ENCODE measurements around the gene AMDHD2. TPM values are rescaled to one million over a fixed set of nuclear protein-coding genes. Genes with fewer than 3 reads are reported as not detected.
"Not testable (repeated sequence)": the region's sequence is repeated elsewhere in the genome, so short reads cannot be mapped to it uniquely, and the experiment has no call there.

The AMDHD2 gene
- total RNA-seq, 1 donor from 2014 or later, result 12.4 TPM

DNA sequence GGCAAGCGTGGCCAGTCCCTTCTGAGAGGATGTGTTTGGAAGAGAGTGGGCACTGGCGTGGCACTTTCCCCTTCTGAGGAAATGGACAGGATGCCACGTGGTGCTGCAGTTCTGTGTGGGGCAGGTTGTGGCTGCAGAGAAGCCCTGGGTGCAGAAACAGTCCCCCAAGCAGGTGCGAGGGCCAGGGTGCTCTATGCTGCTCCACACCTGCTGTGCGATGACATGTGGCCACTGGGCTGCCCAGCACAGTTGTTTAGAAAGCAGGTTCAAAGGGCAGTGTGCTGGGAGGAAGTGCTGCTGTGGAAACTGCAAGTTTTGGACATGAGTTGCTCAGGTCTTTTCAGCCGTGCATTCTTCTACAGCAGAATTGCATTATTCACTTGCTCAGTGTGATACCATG lies 21.2 kb downstream of the AMDHD2 start:
- DNase-seq (ENCODE audit: low spot score); intact Hi-C loops (cut with DNase I): not testable (repeated sequence)

DNA sequence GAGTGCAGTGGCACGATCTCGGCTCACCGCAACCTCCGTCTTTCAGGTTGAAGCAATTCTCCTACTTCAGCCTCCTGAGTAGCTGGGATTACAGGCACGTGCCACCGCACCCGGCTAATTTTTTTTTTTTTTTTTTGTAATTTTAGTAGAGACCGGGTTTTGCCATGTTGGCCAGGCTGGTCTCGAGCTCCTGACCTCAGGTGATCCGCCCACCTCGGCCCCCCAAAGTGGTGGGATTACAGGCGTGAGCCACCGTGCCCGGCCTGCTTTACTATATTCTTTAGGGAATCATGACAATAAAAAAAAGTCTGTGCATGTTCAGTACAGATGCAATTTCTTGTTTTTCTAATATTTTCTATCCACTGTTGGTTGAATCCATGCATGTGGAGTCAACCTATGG lies 23.6 kb downstream of the AMDHD2 start:
- intact Hi-C loops (cut with DNase I); DNase-seq (ENCODE audit: low spot score): not testable (repeated sequence)

DNA sequence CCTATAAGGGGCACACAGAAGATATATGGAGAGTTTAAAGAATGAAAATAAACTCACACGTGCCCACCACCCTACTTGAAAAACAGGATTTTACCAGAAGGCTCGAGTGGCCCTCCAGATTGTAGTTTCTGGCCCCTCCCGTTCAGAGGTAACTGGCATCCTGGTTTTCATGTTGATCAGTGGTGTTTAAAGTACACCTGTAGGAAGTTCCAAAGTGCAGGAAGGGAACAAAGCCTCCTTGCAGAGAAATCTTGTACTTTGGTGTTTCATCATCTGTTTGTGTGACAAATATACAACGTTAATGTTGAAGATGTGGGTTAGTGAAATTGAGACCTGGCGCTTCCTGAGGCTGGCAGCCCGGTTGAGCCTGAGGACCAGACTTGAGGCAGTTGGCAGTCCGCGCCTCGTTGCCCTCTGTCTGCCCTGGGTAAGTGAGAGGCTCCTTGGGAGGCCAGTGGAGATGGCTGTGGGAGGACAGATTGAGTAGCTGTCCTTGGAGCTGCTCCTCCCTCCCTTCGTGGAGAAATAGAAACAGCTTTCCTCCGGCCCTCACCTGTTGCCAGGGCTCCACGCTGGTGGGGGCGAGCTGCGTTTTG lies 30.2 kb downstream of the AMDHD2 start:
- intact Hi-C loops (cut with DNase I); DNase-seq (ENCODE audit: low spot score): not testable (repeated sequence)

DNA sequence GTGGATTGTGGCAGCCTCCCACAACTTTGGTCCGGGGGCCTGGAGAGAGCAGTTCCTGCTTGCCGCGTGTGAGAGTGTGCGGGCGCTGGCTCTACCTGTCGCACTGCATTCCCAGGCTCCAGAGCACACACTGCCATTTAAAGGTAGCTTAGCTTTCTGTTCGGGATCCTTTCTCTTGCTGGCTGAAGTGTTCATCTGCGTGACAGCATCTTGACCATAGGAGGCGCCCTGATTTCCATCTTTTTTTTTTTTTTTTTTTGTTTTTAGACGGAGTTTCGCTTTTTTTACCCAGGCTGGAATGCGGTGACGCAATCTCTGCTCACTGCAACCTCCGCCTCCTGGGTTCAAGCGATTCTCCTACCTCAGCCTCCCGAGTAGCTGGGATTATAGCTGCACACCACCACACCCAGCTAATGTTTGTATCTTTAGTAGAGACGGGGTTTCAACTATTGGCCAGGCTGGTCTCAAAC lies 31.3 kb downstream of the AMDHD2 start:
- DNase-seq (ENCODE audit: low spot score); intact Hi-C loops (cut with DNase I): not testable (repeated sequence)

DNA sequence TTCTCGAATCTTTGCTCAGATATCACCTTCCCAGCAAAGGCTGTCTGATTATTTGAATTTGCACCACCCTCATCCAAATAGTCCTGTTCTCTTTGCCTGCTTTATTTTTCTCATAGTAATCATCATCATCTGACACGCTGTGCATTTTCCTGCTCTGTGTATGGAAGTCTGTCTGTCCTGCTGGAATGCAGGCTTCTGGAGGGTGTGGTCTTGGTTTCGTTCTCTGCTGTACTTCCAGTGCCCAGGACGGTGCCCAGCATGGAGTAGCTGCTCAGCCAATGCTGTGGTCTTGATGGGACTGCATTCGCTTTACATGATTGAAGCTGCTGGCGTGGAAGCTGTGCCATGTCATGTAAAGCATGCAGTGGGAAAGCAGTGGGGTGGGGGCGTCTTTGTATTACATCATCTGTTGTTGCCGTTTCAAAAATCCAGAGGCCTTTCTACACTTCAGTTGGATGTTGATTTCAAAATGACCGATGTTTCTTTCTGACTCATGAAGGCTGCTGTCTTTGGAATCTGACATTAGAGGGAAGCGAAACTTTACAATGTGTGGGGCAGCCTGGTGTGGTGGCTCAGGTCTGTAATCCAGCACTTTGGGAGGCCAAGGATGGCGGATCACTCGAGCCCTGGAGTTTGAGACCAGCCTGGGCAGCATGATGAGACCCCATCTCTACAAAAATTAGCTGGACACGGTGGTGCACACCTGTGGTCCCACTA lies 34.7 kb downstream of the AMDHD2 start:
- DNase-seq (ENCODE audit: low spot score); intact Hi-C loops (cut with DNase I): not testable (repeated sequence)

DNA sequence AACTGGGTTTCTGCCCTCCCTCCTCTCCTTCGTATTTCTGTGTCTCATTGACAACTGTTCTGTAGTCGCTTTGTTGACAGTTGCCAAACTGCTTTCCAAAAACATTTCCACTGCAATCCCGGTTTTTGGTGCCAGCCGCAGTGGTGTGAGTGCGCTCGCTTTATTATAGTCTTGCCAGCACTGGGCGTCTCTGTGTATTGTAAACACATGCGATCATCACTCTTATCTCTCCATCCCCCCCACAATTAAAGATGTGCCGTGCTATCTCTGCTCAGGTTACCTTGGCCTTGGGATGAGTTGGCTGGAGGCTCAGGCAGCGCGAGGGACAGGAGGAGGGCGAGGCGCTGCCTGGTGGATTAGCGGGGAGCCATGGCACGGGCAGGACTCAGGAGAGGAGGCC lies 37.0 kb downstream of the AMDHD2 start:
- DNase-seq (ENCODE audit: low spot score); intact Hi-C loops (cut with DNase I): not testable (repeated sequence)

DNA sequence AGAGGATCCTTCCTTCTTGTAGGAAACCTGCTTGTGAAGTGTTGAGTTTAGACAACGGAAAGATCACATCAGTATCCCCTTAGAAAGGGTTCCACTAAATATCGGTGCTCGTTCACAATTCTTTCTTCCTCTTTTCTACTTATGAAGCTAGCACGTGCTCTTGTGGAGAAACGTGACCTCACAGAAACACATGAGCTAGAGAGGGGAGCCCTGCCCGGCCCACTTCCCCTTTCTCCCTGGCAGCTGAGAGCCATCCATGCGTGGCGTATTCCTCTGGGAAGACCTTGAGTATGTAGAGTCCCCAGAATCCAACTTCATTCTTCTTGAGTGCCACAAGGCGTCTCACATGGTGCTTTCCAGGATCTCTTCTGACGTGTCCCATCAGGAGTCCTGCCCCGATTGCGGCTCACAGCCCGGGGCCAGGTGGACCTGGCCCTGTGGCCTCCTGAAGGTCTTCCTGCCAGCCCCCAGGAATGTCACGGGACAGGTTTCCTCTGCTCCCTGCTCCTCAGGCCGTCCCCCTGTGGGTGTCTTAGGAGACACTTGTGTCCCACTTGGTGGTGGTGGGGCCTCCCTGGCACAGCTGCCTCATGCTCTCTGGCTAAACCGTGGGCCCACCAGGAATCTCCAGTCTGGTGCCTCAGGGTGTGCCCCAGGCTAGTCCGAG lies 40.1 kb downstream of the AMDHD2 start:
- DNase-seq (ENCODE audit: low spot score); intact Hi-C loops (cut with DNase I): not testable (repeated sequence)

DNA sequence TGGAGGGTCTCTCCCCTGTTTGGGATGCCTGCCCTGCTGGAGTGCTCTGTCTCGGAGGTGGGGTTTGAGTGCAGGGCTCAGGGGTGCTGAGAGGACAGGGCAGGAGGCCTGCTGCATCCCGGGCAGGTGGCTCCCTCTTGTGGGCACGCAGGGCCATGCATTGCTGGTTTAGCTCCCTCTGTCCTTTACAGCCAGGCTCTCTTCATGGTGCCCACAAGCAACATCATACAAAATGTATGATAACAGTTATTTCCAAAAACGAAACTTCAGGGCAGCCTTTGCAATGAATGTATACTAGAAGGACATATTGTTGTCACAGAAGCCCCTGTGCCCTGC lies 40.6 kb downstream of the AMDHD2 start:
- intact Hi-C loops (cut with DNase I), result not testable (repeated sequence)
- peak; percentile 78 for DNase-seq (ENCODE audit: low spot score)

DNA sequence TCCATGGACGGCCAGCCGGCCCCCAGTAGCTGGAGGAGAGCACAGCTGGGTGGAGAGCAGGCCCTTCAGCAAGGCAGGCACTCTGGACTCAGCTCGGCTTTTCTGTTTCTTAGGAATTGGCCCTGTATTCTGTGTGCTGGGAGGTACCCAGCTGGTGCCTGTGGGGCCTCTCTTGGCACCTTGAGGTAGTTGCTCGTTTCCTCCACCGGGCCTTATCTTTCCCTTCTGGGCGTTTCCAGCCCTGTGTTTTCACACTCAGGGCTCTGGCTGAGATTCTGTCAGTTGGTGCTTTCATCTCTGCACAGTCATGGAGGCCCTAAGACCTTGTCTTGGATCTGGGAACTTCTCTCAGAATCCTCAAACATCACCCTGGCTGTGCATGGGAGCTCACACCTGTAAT lies 47.3 kb downstream of the AMDHD2 start:
- DNase-seq (ENCODE audit: low spot score); intact Hi-C loops (cut with DNase I): not testable (repeated sequence)

DNA sequence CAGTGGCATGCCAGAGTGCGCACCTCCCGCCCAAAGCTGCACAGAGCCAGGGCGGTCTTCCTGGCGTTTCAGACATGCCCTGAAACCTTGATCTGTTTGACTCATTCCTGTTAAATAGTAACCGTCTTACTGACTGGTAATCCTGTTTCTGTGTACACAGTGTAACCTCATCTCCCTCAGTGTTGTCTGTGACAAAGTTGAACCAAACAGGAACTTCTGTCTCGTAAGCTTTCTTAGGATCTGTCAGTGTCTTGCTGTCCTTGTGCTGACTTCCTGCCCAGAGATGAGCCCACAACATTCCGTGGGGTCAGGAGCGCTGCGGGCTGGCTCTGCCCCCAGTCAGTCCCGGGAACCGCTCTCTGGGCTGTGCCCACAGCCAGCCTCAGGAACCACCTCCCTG lies 48.4 kb downstream of the AMDHD2 start:
- DNase-seq (ENCODE audit: low spot score); intact Hi-C loops (cut with DNase I): not testable (repeated sequence)

DNA sequence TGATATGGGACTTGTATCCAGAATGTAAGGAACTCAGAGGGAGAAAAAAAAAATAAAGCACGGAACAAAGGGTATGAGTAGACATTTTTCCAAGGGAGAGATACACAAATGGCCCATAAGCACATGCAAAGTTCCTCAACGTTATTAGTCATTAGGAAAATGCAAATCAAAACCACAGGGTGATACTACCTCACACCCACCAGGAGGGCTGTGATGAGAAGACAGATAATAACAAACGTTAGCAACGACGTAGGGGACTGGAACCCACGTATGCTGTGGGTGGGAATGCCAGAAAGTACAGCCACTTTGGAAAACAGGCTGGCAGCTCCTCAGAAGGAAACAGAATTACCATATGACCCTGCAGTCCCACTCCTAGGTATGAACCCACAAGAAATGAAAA lies 52.5 kb downstream of the AMDHD2 start:
- DNase-seq (ENCODE audit: low spot score); intact Hi-C loops (cut with DNase I): not testable (repeated sequence)

DNA sequence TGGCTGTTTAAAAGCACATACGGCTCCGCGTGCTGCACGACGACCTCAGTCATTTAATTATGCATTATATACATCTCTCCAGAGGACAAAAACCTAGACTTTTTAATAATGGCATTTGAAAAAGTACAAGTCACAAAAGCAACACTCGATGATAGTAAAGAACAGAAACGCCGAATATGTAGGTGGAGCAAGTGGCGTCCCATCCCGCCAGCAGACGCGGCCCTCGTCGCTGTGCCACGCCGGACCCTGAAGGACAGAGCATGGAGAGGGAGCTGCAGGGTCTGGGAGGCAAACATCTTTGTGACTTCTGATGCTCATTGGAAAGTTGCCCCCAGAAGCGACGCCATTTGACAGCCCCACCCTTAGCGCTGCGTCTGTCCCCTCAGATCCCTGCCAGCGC lies 55.7 kb downstream of the AMDHD2 start:
- intact Hi-C loops (cut with DNase I); DNase-seq (ENCODE audit: low spot score): not testable (repeated sequence)

DNA sequence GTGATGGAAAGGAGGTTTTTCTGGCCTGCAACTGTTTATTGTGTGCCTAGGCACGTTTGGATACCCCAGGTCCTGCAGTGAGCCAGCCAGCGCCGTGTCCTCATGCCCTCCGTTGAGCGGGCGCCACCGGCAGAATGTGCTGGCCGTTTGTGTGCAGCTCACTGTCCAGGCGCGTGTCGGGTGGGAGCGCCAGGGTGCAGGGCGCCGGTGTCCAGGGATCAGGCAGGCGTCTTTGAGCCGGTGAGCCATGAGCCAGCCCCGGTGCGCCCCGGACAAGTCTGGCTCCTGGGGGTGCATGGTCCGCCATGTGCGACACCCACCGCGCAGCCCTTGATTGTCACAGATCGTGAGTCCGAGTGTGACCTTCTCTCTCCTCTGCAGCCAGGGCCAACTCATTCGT lies 56.9 kb downstream of the AMDHD2 start:
- DNase-seq (ENCODE audit: low spot score); intact Hi-C loops (cut with DNase I): not testable (repeated sequence)

DNA sequence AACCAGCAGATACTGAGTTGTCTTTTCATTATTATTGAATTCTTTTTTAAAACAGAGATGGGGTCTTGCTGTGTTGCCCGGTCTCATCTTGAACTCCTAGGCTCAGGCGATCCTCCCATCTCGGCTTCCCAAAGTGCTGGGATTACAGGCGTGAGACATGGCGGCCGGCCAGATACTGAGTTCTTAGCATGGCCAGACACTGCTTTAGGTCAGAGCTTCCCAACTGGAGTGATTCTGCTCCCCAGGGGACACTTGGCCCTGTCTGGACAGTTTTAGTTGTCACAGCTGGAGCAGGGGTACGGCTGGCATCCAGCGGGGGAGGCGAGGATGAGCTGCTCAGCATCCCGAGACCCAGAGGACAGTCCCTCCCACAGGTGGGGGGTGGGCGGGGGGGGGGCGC lies 58.7 kb downstream of the AMDHD2 start:
- DNase-seq (ENCODE audit: low spot score); intact Hi-C loops (cut with DNase I): not testable (repeated sequence)

DNA sequence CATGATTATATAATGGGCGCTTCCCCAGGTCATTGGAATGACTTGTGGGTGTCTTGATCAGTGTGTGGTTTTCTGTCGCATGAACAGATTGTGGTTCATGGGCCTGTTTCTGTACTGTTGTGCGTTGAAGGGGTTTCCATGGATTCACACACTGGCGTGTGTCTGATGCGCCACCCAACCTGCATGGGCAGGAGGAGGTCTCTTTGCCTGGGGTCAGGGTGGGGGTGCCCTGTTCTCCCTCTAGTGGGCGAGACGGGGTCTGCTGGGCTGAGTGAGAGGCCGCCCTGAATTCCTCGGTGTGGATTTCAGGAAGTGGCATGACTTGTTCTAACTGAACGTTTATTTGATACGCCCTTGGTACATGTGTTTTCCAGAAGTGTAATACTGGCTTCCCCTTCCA lies 60.0 kb downstream of the AMDHD2 start:
- DNase-seq (ENCODE audit: low spot score); intact Hi-C loops (cut with DNase I): not testable (repeated sequence)

DNA sequence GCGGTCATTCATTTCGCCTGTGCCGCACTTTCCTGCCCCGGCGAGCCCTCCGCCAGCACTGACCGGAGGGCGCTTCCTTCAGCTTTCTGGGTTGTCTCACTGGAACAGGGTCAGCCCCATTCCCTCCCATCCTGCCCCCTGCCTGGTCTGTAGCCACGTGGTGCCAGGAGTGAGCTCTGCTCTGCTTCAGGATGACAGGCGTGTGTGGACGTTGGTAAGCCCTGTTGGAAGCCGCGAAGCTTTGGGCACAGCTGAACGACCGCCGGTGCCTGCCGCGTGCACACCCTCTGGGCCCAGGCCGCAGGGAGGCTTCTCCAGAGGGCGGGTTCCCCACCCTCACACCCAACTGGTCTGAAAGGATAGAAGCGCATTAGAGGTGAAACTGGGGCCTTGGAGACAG lies 60.6 kb downstream of the AMDHD2 start:
- intact Hi-C loops (cut with DNase I); DNase-seq (ENCODE audit: low spot score): not testable (repeated sequence)

Small RNAs within 50 kb of the gene (microRNA-seq; reads per million reads assigned to microRNA genes)
- gene MIR3178, result not detected

Other genes with a start within 250 kb of the AMDHD2 start
- gene ABCA3, start 179.6 kb upstream of the AMDHD2 start, total RNA-seq, result 13.6 TPM
- 0.86 TPM for gene CCNF, start 90.9 kb upstream of the AMDHD2 start, total RNA-seq
- 0.51 TPM for gene TEDC2, start 60.3 kb upstream of the AMDHD2 start, total RNA-seq
- gene NTN3, start 49.1 kb upstream of the AMDHD2 start, total RNA-seq, result 0.30 TPM
- 8.3 TPM for gene TBC1D24, start 45.2 kb upstream of the AMDHD2 start, total RNA-seq
- gene ATP6V0C, start 6.4 kb upstream of the AMDHD2 start, total RNA-seq, result 137 TPM
- not detected for gene CEMP1, start 11.0 kb downstream of the AMDHD2 start, total RNA-seq
- gene PDPK1, start 17.6 kb downstream of the AMDHD2 start, total RNA-seq, result 41.0 TPM
- 13.9 TPM for gene KCTD5, start 162.2 kb downstream of the AMDHD2 start, total RNA-seq
- gene PRSS27, start 199.9 kb downstream of the AMDHD2 start, total RNA-seq, result 0.40 TPM
- 335 TPM for gene SRRM2, start 232.3 kb downstream of the AMDHD2 start, total RNA-seq